H1 (cell line): Measurements from ENCODE around the gene NPBWR2.

Source experiments
- ASH2L ChIP-seq: fragments of 200-600, 300-600 bp; sonication (generic); IDR thresholded peaks from one replicate; pipeline ENCODE4 v1.7.1; 2017; ENCODE audit warnings: low read length
- JUND ChIP-seq: IDR thresholded peaks from 2 replicates; pipeline ENCODE4 v1.6.1; 2011; ENCODE audit warnings: mild to moderate bottlenecking, improper control_type of control experiment, low read length
- KDM1A ChIP-seq: fragments of 200-600, 300-600 bp; sonication (generic); IDR thresholded peaks from 2 replicates; pipeline ENCODE4 v1.7.1; 2016; ENCODE audit warnings: mild to moderate bottlenecking, low read length, borderline replicate concordance
- PHF8 ChIP-seq: fragments of 200-600 bp; sonication (generic); conservative IDR thresholded peaks from 2 replicates; pipeline ENCODE4 v1.7.1; 2012; ENCODE audit warnings: low read depth, mild to moderate bottlenecking, inconsistent platforms, low read length, moderate library complexity
- POLR2AphosphoS5 ChIP-seq: IDR thresholded peaks from 2 replicates; pipeline ENCODE4 v1.6.1; 2011; ENCODE audit warnings: low read depth, low read length
- SAP30 ChIP-seq: fragments of 300-600 bp; sonication (generic); IDR thresholded peaks from 2 replicates; pipeline ENCODE4 v1.7.1; 2012; ENCODE audit warnings: low read length, moderate library complexity, mild to moderate bottlenecking, inconsistent platforms; ENCODE audit not compliant: insufficient read depth, insufficient replicate concordance
- TF ChIP-seq, protein P1 (sequence below), 3 experiments: IDR thresholded peaks; 1 replicate in 2 of 3; 2 replicates in 1 of 3; pipeline versions ENCODE4 v1.5.1 to v1.6.1; 2011; ENCODE audit warnings: low read length in 3 of 3, mild to moderate bottlenecking in 3 of 3, inconsistent platforms in 2 of 3, low read depth in 1 of 3, moderate library complexity in 1 of 3; ENCODE audit not compliant: insufficient read depth in 1 of 3; ENCODE audit errors: control extremely low read depth in 1 of 3

DNA sequence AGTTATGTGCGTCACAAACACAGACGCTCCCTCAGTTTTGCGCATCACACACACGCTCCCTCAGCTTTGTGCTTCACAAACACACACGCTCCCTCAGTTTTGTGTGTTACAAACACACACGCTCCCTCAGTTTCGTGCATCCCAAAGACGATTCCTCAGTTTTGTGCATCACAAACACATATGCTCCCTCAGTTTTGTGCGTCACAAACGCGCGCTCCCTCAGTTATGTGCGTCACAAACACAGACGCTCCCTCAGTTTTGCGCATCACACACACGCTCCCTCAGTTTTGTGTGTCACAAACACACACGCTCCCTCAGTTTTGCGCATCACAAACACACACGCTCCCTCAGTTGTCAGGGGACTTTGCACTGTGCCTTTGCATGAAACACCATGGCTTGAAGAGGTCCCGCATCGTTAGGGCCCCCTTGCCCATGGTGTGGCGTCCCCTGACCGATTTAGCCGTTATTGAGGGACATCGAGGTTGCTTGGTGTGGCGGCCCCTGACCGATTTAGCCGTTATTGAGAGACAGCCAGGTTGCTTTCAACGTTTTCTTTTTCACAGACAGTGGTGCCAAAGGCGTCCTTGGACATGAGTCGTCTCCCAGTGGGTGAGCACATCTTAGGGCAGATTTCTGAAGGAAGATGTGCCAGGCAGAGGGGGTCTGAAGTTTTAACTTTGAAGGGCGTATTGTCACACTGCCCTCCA, 28.8 kb upstream of the NPBWR2 start:
- TF ChIP-seq PHF8 (no peak), SAP30 (no peak), KDM1A (no peak), ASH2L (no peak), JUND (no peak), POLR2AphosphoS5 (no peak)
- TF ChIP-seq, protein P1, sequence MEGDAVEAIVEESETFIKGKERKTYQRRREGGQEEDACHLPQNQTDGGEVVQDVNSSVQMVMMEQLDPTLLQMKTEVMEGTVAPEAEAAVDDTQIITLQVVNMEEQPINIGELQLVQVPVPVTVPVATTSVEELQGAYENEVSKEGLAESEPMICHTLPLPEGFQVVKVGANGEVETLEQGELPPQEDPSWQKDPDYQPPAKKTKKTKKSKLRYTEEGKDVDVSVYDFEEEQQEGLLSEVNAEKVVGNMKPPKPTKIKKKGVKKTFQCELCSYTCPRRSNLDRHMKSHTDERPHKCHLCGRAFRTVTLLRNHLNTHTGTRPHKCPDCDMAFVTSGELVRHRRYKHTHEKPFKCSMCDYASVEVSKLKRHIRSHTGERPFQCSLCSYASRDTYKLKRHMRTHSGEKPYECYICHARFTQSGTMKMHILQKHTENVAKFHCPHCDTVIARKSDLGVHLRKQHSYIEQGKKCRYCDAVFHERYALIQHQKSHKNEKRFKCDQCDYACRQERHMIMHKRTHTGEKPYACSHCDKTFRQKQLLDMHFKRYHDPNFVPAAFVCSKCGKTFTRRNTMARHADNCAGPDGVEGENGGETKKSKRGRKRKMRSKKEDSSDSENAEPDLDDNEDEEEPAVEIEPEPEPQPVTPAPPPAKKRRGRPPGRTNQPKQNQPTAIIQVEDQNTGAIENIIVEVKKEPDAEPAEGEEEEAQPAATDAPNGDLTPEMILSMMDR (IDR thresholded peaks at IDR 0.05; ENCODE audit: control extremely low read depth in 1 of 3, insufficient read depth in 1 of 3, low read depth in 1 of 3, low read length in 3 of 3): no peak
